K562 (cell line): ENCODE measurements around the gene SMC5. TPM values are rescaled to one million over a fixed set of nuclear protein-coding genes. Genes with fewer than 3 reads are reported as not detected.

Experiments
- ATAC-seq: fragments of 200-7000 bp; cut with Tn5 transposase; 3 replicates; pipeline ENCODE4 v1.9.1; 2020; ENCODE audit warnings: moderate library complexity
- BruUV-seq: library from RNA; stranded (reverse); fragments of 400-500 nt; replicated peaks from 2 replicates; lab custom pipeline; 2021; lab: Mats Ljungman, UMichigan
- CTCF ChIA-PET: fragments of 300-600 bp; formaldehyde crosslinking; extraction: SDS; loops from one replicate; lab custom pipeline; 2021; ENCODE audit warnings: low intra/inter-chr PET ratio; lab: Yijun Ruan, JAX
- POLR2A ChIA-PET: fragments of 300-600, 350-650 bp; sonication (Branson Sonifier 250); formaldehyde crosslinking; extraction: SDS; loops from one replicate; lab custom pipeline; 2021; ENCODE audit warnings: antibody characterized with exemption, inconsistent platforms; lab: Yijun Ruan, JAX
- DNase-seq, 4 experiments: peaks; one replicate each; pipeline versions ENCODE4 v3.0.0 to v3.0.0-alpha.2; 2011 to 2018; ENCODE audit warnings: low spot score in 3 of 4, mixed read lengths in 3 of 4; ENCODE audit errors: extremely low read depth in 1 of 4
- FAIRE-seq: peaks from 2 replicates; lab custom pipeline; 2011; peaks lifted over from hg19 to GRCh38; lab: Jason Lieb, UNC
- H2AFZ ChIP-seq: 2 replicates; pipeline ENCODE4 v1.6.0; 2011; ENCODE audit warnings: low read depth, low read length, control low read depth, inconsistent platforms
- H3K27ac ChIP-seq: fragments of 200-600 bp; 3 replicates; pipeline ENCODE4 v1.8.0; 2011; ENCODE audit warnings: low read depth, mild to moderate bottlenecking, control low read depth, inconsistent platforms, low read length, moderate library complexity, mixed read lengths; ENCODE audit errors: extremely low read depth
- H3K27me3 ChIP-seq, 2 experiments: fragments of 300-600 bp in 1 of 2; 2 replicates in 1 of 2; 3 replicates in 1 of 2; pipeline versions ENCODE4 v1.6.0 to v1.8.0; 2011; ENCODE audit warnings: inconsistent platforms in 2 of 2, low read length in 2 of 2, mild to moderate bottlenecking in 1 of 2, mixed read lengths in 1 of 2, moderate library complexity in 1 of 2; ENCODE audit not compliant: control insufficient read depth in 2 of 2, insufficient read depth in 2 of 2
- H3K36me3 ChIP-seq: fragments of 300-600 bp; 3 replicates; pipeline ENCODE4 v1.8.0; 2011; ENCODE audit warnings: mild to moderate bottlenecking, low read length, inconsistent platforms; ENCODE audit not compliant: control insufficient read depth, insufficient read depth
- H3K4me1 ChIP-seq, 2 experiments: fragments of 200-600 bp in 1 of 2; replicated peaks in 1 of 2; 2 replicates in 1 of 2; 3 replicates in 1 of 2; pipeline versions ENCODE4 v1.5.1 to v1.8.0; 2011; ENCODE audit warnings: inconsistent platforms in 2 of 2, low read length in 2 of 2, mild to moderate bottlenecking in 1 of 2, mixed read lengths in 1 of 2, moderate library complexity in 1 of 2; ENCODE audit not compliant: control insufficient read depth in 2 of 2, insufficient read depth in 2 of 2
- H3K4me2 ChIP-seq: 2 replicates; pipeline ENCODE4 v1.6.1; 2011; ENCODE audit warnings: low read length, control low read depth, inconsistent platforms, mixed read lengths; ENCODE audit not compliant: insufficient read depth
- H3K4me3 ChIP-seq: fragments of 200-600 bp; sonication (generic), shearing (Covaris generic); 2 replicates; pipeline ENCODE4 v1.5.1; 2016; ENCODE audit warnings: control low read depth, inconsistent platforms
- H3K79me2 ChIP-seq: fragments of 200-600 bp; 3 replicates; pipeline ENCODE4 v1.8.0; 2011; ENCODE audit warnings: low read length, inconsistent platforms; ENCODE audit not compliant: control insufficient read depth, insufficient read depth
- H3K9ac ChIP-seq, 2 experiments: 2 replicates each; pipeline versions ENCODE4 v1.6.0 to v1.6.1; 2011; ENCODE audit warnings: low read depth in 2 of 2, low read length in 2 of 2, control low read depth in 1 of 2, inconsistent platforms in 1 of 2, mild to moderate bottlenecking in 1 of 2, mixed read lengths in 1 of 2; ENCODE audit not compliant: insufficient read depth in 1 of 2
- H3K9me1 ChIP-seq: one replicate; pipeline ENCODE4 v1.6.0; 2011; ENCODE audit warnings: inconsistent platforms, mild to moderate bottlenecking, low read length, moderate library complexity; ENCODE audit not compliant: control insufficient read depth, insufficient read depth
- H3K9me3 ChIP-seq: replicated peaks from 2 replicates; pipeline ENCODE4 v1.5.1; 2011; ENCODE audit warnings: low read depth, low read length, inconsistent platforms; ENCODE audit not compliant: control insufficient read depth, insufficient read depth
- H4K20me1 ChIP-seq: replicated peaks from 2 replicates; pipeline ENCODE4 v1.6.1; 2011; ENCODE audit warnings: low read length, inconsistent platforms, mixed read lengths; ENCODE audit not compliant: control insufficient read depth, insufficient read depth
- CCNT2 ChIP-seq: IDR thresholded peaks from 2 replicates; pipeline ENCODE4 v1.6.1; 2011; ENCODE audit warnings: borderline replicate concordance, low read depth, mild to moderate bottlenecking, moderate library complexity, mixed read lengths, low read length; ENCODE audit not compliant: insufficient read length; ENCODE audit errors: extremely low read depth
- CHD1 ChIP-seq: fragments of 200-600 bp; sonication (generic); IDR thresholded peaks from one replicate; pipeline ENCODE4 v1.6.1; 2012; ENCODE audit warnings: mild to moderate bottlenecking, moderate library complexity, low read length, inconsistent platforms
- ESRRA ChIP-seq: fragments of 450-650 bp; IDR thresholded peaks from 2 replicates; pipeline ENCODE4 v1.6.1; 2014; ENCODE audit warnings: low read depth, mild to moderate bottlenecking, moderate library complexity, borderline replicate concordance
- KLF16 ChIP-seq: IDR thresholded peaks from 2 replicates; pipeline ENCODE4 v1.6.1; 2016; ENCODE audit warnings: antibody characterized with exemption
- MLLT1 ChIP-seq, 2 experiments: fragments of 450-650 bp; IDR thresholded peaks; 2 replicates each; pipeline ENCODE4 v1.6.1; 2016
- MTA2 ChIP-seq: fragments of 450-650 bp; IDR thresholded peaks from 2 replicates; pipeline ENCODE4 v1.6.1; 2016; ENCODE audit warnings: low read depth
- MXD1 ChIP-seq: fragments of 250-450 bp; sonication (Bioruptor Pico); IDR thresholded peaks from 2 replicates; pipeline ENCODE4 v1.8.0; 2021; ENCODE audit warnings: borderline replicate concordance, mild to moderate bottlenecking, moderate library complexity; ENCODE audit not compliant: poor library complexity, severe bottlenecking
- NFIX ChIP-seq: fragments of 250-450 bp; sonication (Bioruptor Pico); IDR thresholded peaks from 2 replicates; pipeline ENCODE4 v1.4.0; 2020; ENCODE audit warnings: low read depth, mild to moderate bottlenecking, moderate library complexity
- PBX2 ChIP-seq, 2 experiments: IDR thresholded peaks in 1 of 2; conservative IDR thresholded peaks in 1 of 2; 2 replicates each; pipeline ENCODE4 v1.6.1; 2016; ENCODE audit warnings: low read depth in 2 of 2, mild to moderate bottlenecking in 1 of 2, missing compliant biosample characterization in 1 of 2, missing genetic modification characterization in 1 of 2, moderate library complexity in 1 of 2
- RBM34 ChIP-seq: fragments of 200-400 bp; formaldehyde crosslinking; IDR thresholded peaks from 2 replicates; pipeline ENCODE4 v1.6.1; 2018; ENCODE audit warnings: low read length, borderline replicate concordance; ENCODE audit not compliant: insufficient read depth
- SNRNP70 ChIP-seq: fragments of 200-400 bp; formaldehyde crosslinking; optimal IDR thresholded peaks from 2 replicates; pipeline ENCODE3; 2017; ENCODE audit warnings: low read depth, low read length
- SOX6 ChIP-seq: fragments of 450-650 bp; IDR thresholded peaks from 2 replicates; pipeline ENCODE4 v1.6.1; 2014; ENCODE audit warnings: mild to moderate bottlenecking
- VEZF1 ChIP-seq: fragments of 200-800 bp; sonication (Bioruptor generic); IDR thresholded peaks from 2 replicates; pipeline ENCODE4 v1.6.1; 2017; ENCODE audit warnings: missing genetic modification characterization, missing compliant biosample characterization
- ZNF639 ChIP-seq, 2 experiments: fragments of 200-800 bp in 1 of 2; sonication (Bioruptor generic) in 1 of 2; sonication (generic) in 1 of 2; formaldehyde crosslinking in 1 of 2; IDR thresholded peaks in 1 of 2; conservative IDR thresholded peaks in 1 of 2; 2 replicates each; pipeline versions ENCODE4 v1.5.0 to v1.6.1; 2016 to 2020; ENCODE audit warnings: missing compliant biosample characterization in 1 of 2, missing genetic modification characterization in 1 of 2, missing genetic modification reagents in 1 of 2
- WGBS: fragments of 100-300 bp; shearing (Covaris generic); methylation state at CpG from one replicate; pipeline ENCODE4 v1.1.6; 2016; ENCODE audit warnings: low coverage, mixed read lengths; ENCODE audit not compliant: insufficient coverage; ENCODE audit errors: missing lambda C conversion rate; 5-methylcytosine and 5-hydroxymethylcytosine counted together
- in situ Hi-C: fragments of 300-500 bp; cut with MboI; formaldehyde crosslinking; loops from 4 replicates; pipeline ENCODE4 v1.15.0; 2018; ENCODE audit warnings: inconsistent platforms, mixed read lengths
- intact Hi-C: fragments of 100-400 bp; cut with micrococcal nuclease; formaldehyde crosslinking; loops from 2 replicates; pipeline ENCODE4 v1.14.2; 2022
- polyA plus RNA-seq, 8 experiments: library from polyadenylated mRNA; depleted of rRNA in 4 of 8; stranded (reverse) in 5 of 8; unstranded in 3 of 8; fragments of >200 nt; fragmentation: Nextera tagmentation in 2 of 8; fragmentation: Illumina TruSeq in 1 of 8; extraction: Ambion mirVana in 2 of 8; extraction: Trizol in 1 of 8; gene quantifications; 2 replicates each; pipeline versions ENCODE4 v1.2.1 to v1.2.3, GENCODE V29; 2011 to 2014; ENCODE audit warnings: inconsistent platforms in 1 of 8, missing spikeins in 1 of 8
- total RNA-seq, 7 experiments: library from RNA; depleted of rRNA in 6 of 7; stranded (reverse); fragments of >200 nt in 6 of 7; fragmentation: Illumina TruSeq in 2 of 7; extraction: Trizol in 2 of 7; gene quantifications; 2 replicates each; pipeline versions ENCODE4 v1.2.1 to v1.2.3, GENCODE V29; 2011 to 2021; ENCODE audit warnings: low replicate concordance in 1 of 7

Gene SMC5
- total and polyA plus RNA-seq, 9 of the 15 experiments (the other 6 are each of a cell fraction or from before 2014, with no cell fraction given), result 3.5 to 43.2 (median 21.4) TPM

- ChIA-PET CTCF (no interaction called here), POLR2A (no interaction called here)
- no peak overlapping the region for H3K9ac ChIP-seq
- WGBS, result 83% methylated on average over 3 of the region's 3 CpGs
- H3K27ac ChIP-seq, result no peak overlapping the region
- DNase-seq, result no peak
- no peak for ATAC-seq
- H3K9me1 ChIP-seq, result no peaks in the 10 kb centered on the region
- no peak overlapping the region for H3K4me3 ChIP-seq
- H3K4me2 ChIP-seq, result no peak overlapping the region
- BruUV-seq, result no TSS peak
- no peak overlapping the region for H2AFZ ChIP-seq
- peaks cover 48% of the 10 kb centered on the region; the same call in 2 of the 3 replicates for H3K36me3 ChIP-seq
- no peaks in the 10 kb centered on the region for H3K4me1 ChIP-seq
- in situ Hi-C loops (no loop called here), intact Hi-C loops (no loop called here)
- no peak for FAIRE-seq
- H3K27me3 ChIP-seq, result no peaks in the 10 kb centered on the region
- H3K9me3 ChIP-seq, result no peaks in the 10 kb centered on the region
- H4K20me1 ChIP-seq, result no peaks in the 10 kb centered on the region
- no peaks in the 10 kb centered on the region for H3K79me2 ChIP-seq
- no peak for TF ChIP-seq ZNF639 (CRISPR knock-in tag; conservative IDR thresholded peaks at IDR 0.05 in 1 of 2, IDR thresholded peaks at IDR 0.05 in 1 of 2)
- TF ChIP-seq SOX6, result no peak
- no peak for TF ChIP-seq PBX2 (CRISPR knock-in tag; IDR thresholded peaks at IDR 0.05; ENCODE audit: low read depth)
- TF ChIP-seq PBX2 (tag; conservative IDR thresholded peaks at IDR 0.05; ENCODE audit: low read depth), result no peak
- TF ChIP-seq ESRRA, result no peak
- TF ChIP-seq NFIX (CRISPR knock-in tag), result no peak
- TF ChIP-seq KLF16, result no peak
- no peak for TF ChIP-seq VEZF1 (CRISPR knock-in tag)
- no peak for TF ChIP-seq CCNT2
- TF ChIP-seq CHD1, result no peak
- no peak for TF ChIP-seq SNRNP70
- no peak for TF ChIP-seq MLLT1 (IDR thresholded peaks at IDR 0.05)
- TF ChIP-seq MXD1 (CRISPR knock-in tag), result no peak
- no peak for TF ChIP-seq RBM34
- no peak for TF ChIP-seq MTA2
Measured at GRCh38 chr9:70315389-70315788, 56.6 kb downstream of the SMC5 start.
